Liver (tissue), 3 donors: ENCODE measurements around the gene GRIN3B.

Experiments
- CTCF ChIP-seq: fragments of 150-350 bp; IDR thresholded peaks from 2 replicates; pipeline ENCODE4 v1.5.1; 2017; ENCODE audit warnings: improper control_type of control experiment, low read depth, low read length; ENCODE audit not compliant: missing input control
- EGR1 ChIP-seq, 2 donors: IDR thresholded peaks; 2 replicates each; pipeline ENCODE4 v1.6.1; 2016 to 2018; ENCODE audit warnings: antibody characterized with exemption in 2 of 2, low read depth in 2 of 2
- HNF4A ChIP-seq, 2 donors: conservative IDR thresholded peaks; 2 replicates each; pipeline ENCODE4 v1.6.1; 2016; ENCODE audit warnings: antibody characterized with exemption in 2 of 2, mild to moderate bottlenecking in 2 of 2
- MAX ChIP-seq: IDR thresholded peaks from 2 replicates; pipeline ENCODE4 v1.6.1; 2016; ENCODE audit warnings: antibody characterized with exemption
- RAD21 ChIP-seq, 2 donors: IDR thresholded peaks; 2 replicates each; pipeline ENCODE4 v1.6.1; 2016; ENCODE audit warnings: antibody characterized with exemption in 2 of 2, mild to moderate bottlenecking in 2 of 2
- SP1 ChIP-seq: IDR thresholded peaks from 2 replicates; pipeline ENCODE4 v1.6.1; 2018; ENCODE audit warnings: antibody characterized with exemption, mild to moderate bottlenecking
- TAF1 ChIP-seq: conservative IDR thresholded peaks from 2 replicates; pipeline ENCODE4 v1.6.1; 2016; ENCODE audit warnings: antibody characterized with exemption, mild to moderate bottlenecking
- ZBTB33 ChIP-seq: IDR thresholded peaks from 2 replicates; pipeline ENCODE4 v1.6.1; 2016; ENCODE audit warnings: antibody characterized with exemption
- TF ChIP-seq, protein P1 (sequence below): IDR thresholded peaks from 2 replicates; pipeline ENCODE4 v1.6.1; 2016; ENCODE audit warnings: antibody characterized with exemption
- donor health status: healthy.
- donor health status: healthy.

- TF ChIP-seq CTCF (no peak), EGR1 (IDR thresholded peaks at IDR 0.05; ENCODE audit: low read depth in 2 of 2) (no peak), TAF1 (no peak), RAD21 (IDR thresholded peaks at IDR 0.05) (no peak), SP1 (no peak), MAX (no peak), HNF4A (conservative IDR thresholded peaks at IDR 0.05) (no peak), ZBTB33 (no peak)
- TF ChIP-seq, protein P1, sequence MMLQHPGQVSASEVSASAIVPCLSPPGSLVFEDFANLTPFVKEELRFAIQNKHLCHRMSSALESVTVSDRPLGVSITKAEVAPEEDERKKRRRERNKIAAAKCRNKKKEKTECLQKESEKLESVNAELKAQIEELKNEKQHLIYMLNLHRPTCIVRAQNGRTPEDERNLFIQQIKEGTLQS = no peak
These were observed 8.1 kb upstream of the GRIN3B start for GRCh38 chr19:991932-992669.
